ENCODE results near the gene CARD11. TPM values are rescaled to one million over a fixed set of nuclear protein-coding genes. Genes with fewer than 3 reads are reported as not detected.

Gene CARD11
- total RNA-seq, 6 experiments from 2014 or later: 0.37 to 0.90 (median 0.50) TPM

GRCh38 chr7:2956526-2957368 lies 86.9 kb downstream of the CARD11 start:
- intact Hi-C loops (cut with DNase I): no loop called here
- DNase-seq: peak in 1 of 3 donors; percentile 22
- whole genome bisulfite sequencing (ENCODE audit: insufficient coverage, low coverage, low lambda C conversion rate, missing lambda C conversion rate): 44% methylated on average over 7 of the region's 12 CpGs
- Histone ChIP-seq H3K27ac (no peak overlapping the region), H3K36me3 (no peaks in the 10 kb centered on the region), H3K27me3 (no peaks in the 10 kb centered on the region), H3K4me1 (no peaks in the 10 kb centered on the region), H3K4me3 (no peak overlapping the region), H3K9me3 (no peaks in the 10 kb centered on the region)
- TF ChIP-seq CTCF (IDR thresholded peaks at IDR 0.05) (no peak), POLR2A (IDR thresholded peaks at IDR 0.05) (no peak)
- ATAC-seq: peak in 1 of 4 donors; percentile 56

GRCh38 chr7:2956076-2956475 lies 87.6 kb downstream of the CARD11 start:
- H3K9me3 ChIP-seq: no peaks in the 10 kb centered on the region
- no peaks in the 10 kb centered on the region for H3K36me3 ChIP-seq
- no peaks in the 10 kb centered on the region for H3K4me1 ChIP-seq
- intact Hi-C loops (cut with DNase I): no loop called here
- DNase-seq: no peak
- no peak overlapping the region for H3K4me3 ChIP-seq
- no peaks in the 10 kb centered on the region for H3K27me3 ChIP-seq
- WGBS (ENCODE audit: insufficient coverage, low coverage, low lambda C conversion rate, missing lambda C conversion rate): 82% methylated on average over 6 of the region's 6 CpGs
- TF ChIP-seq CTCF (IDR thresholded peaks at IDR 0.05) (no peak), POLR2A (IDR thresholded peaks at IDR 0.05) (no peak)
- ATAC-seq: no peak
- no peak overlapping the region for H3K27ac ChIP-seq

- no peaks in the 10 kb centered on the region for H3K9me3 ChIP-seq
- no peaks in the 10 kb centered on the region for H3K4me1 ChIP-seq
- DNase-seq (no peak), ATAC-seq (no peak)
- H3K27ac ChIP-seq: no peak overlapping the region
- no peaks in the 10 kb centered on the region for H3K36me3 ChIP-seq
- TF ChIP-seq POLR2A (IDR thresholded peaks at IDR 0.05) (no peak), CTCF (IDR thresholded peaks at IDR 0.05) (no peak)
- 44% methylated on average over 3 of the region's 4 CpGs for WGBS (ENCODE audit: insufficient coverage, low coverage, low lambda C conversion rate, missing lambda C conversion rate)
- no peaks in the 10 kb centered on the region for H3K27me3 ChIP-seq
- H3K4me3 ChIP-seq: no peak overlapping the region
- intact Hi-C loops (cut with DNase I): no loop called here
Observed at GRCh38 chr7:2955269-2955668, 88.4 kb downstream of the CARD11 start.

DNA sequence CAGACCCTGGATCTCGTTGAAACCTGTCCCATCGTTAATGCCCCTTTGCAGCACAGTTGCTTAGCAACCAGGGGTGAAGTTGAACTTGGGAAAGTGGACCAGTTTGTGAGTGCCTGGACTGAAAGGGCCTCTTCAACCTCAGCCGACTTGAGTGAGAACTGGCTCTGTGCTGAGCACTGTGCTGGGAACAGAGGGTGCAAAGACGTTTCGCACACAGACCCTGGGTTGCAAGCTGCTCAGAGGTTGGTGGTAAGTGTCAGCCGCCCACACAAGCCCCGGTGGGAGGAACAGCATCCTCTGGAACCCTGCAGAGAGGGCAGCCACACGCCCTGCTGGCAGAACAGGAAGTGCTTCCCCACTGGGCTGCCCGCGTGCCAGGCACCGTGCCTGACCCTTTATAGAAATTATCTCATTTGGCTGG lies 89.2 kb downstream of the CARD11 start:
- DNase-seq: no peak
- TF ChIP-seq CTCF (IDR thresholded peaks at IDR 0.05) (no peak), POLR2A (IDR thresholded peaks at IDR 0.05) (no peak)
- intact Hi-C loops (cut with DNase I): no loop called here
- WGBS (ENCODE audit: insufficient coverage, low coverage, low lambda C conversion rate, missing lambda C conversion rate): 10% methylated on average over 2 of the region's 11 CpGs
- Histone ChIP-seq H3K4me3 (no peak overlapping the region), H3K4me1 (no peaks in the 10 kb centered on the region), H3K27me3 (no peaks in the 10 kb centered on the region), H3K9me3 (no peaks in the 10 kb centered on the region), H3K36me3 (no peaks in the 10 kb centered on the region), H3K27ac (no peak overlapping the region)
- ATAC-seq: peak; percentile 19 to 60 (median 44)

Measured in right lobe of liver (tissue), 6 donors.